HG02678 (cell line): Measurements from ENCODE around the gene TTLL11.

ENCODE experiments used
- ATAC-seq: cut with Tn5 transposase; IDR thresholded peaks from one replicate; pipeline ENCODE4 v1.9.1; 2021; ENCODE audit warnings: mild to moderate bottlenecking, moderate library complexity; ENCODE audit not compliant: unreplicated experiment

The TTLL11 gene

GRCh38 chr9:122110100-122110833, 17.2 kb upstream of the TTLL11 start:
- no peak for ATAC-seq

GRCh38 chr9:122109035-122109813, 16.1 kb upstream of the TTLL11 start:
- ATAC-seq = no peak

- ATAC-seq = no peak
Measured at GRCh38 chr9:122107291-122107805, 14.2 kb upstream of the TTLL11 start.

GRCh38 chr9:122106576-122106975, 13.5 kb upstream of the TTLL11 start:
- no peak for ATAC-seq

- ATAC-seq = no peak
Measured at GRCh38 chr9:122103985-122104384, 10.9 kb upstream of the TTLL11 start.

- no peak for ATAC-seq
Measured at GRCh38 chr9:122102156-122102555, 9.0 kb upstream of the TTLL11 start.

- ATAC-seq = no peak
Measured at GRCh38 chr9:122100756-122101155, 7.6 kb upstream of the TTLL11 start.

- ATAC-seq = peak; percentile 70
Measured at GRCh38 chr9:122099271-122099869, 6.3 kb upstream of the TTLL11 start.

GRCh38 chr9:122097679-122098315, 4.7 kb upstream of the TTLL11 start:
- ATAC-seq = no peak

GRCh38 chr9:122096620-122097415, 3.7 kb upstream of the TTLL11 start:
- no peak for ATAC-seq

GRCh38 chr9:122095010-122095767, 2.1 kb upstream of the TTLL11 start:
- no peak for ATAC-seq

- ATAC-seq = no peak
Measured at GRCh38 chr9:122091682-122092592, 1.2 kb downstream of the TTLL11 start.

- no peak for ATAC-seq
Measured at GRCh38 chr9:122090981-122091380, 2.1 kb downstream of the TTLL11 start.

- ATAC-seq = no peak
Measured at GRCh38 chr9:122090287-122090883, 2.7 kb downstream of the TTLL11 start.

GRCh38 chr9:122088880-122089706, 4.0 kb downstream of the TTLL11 start:
- ATAC-seq = no peak

- no peak for ATAC-seq
Measured at GRCh38 chr9:122087406-122088200, 5.5 kb downstream of the TTLL11 start.

- ATAC-seq = no peak
Measured at GRCh38 chr9:122086873-122087272, 6.2 kb downstream of the TTLL11 start.
